ENCODE measurements around the gene PHLDA2.

PHLDA2 gene

DNA sequence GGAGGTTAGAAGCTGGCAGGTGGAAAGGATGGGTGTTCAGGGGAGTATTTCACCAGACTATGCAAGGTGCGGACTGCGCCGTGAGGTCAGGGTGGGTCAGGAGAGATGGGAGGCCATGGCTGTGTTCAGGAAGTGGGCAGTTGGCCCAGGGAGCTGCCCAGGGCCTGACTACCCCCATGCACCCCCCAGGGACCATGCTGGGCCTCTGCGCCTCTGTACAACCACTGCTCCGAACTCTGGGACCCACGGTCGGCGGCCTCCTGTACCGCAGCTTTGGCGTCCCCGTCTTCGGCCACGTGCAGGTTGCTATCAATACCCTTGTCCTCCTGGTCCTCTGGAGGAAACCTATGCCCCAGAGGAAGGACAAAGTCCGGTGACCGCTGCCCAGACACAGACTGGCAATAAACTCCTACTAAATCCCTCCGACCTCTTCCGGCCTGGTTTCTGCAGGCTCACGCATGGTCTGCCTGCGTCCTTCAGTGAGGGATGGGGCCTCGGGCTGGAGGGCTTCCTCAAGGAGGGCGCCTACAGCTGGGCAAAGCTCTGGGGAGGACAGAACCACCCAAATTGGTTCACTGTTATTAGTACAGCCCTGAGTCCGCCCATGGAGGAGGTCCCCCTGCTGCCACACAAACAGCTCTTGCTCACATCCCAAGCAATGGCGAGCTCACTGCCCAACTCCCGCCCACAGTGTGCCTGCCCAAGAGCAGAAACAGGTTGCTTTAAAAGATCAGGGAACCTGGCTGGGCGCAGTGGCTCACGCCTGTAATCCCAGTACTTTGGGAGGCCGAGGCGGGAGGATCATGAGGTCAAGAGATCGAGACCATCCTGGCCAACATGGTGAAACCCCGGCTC is 4.2 kb downstream of the PHLDA2 start:
- H3K4me2 ChIP-seq (ENCODE audit: insufficient read depth, low read length) = no peak overlapping the region
- H3K27me3 ChIP-seq (ENCODE audit: insufficient read depth, low read length, poor library complexity) = no peaks in the 10 kb centered on the region
- no peak for DNase-seq
- H3K36me3 ChIP-seq (ENCODE audit: insufficient read depth, low read length) = no peaks in the 10 kb centered on the region
- H3K4me3 ChIP-seq (ENCODE audit: low read depth in 1 of 2, low read length in 2 of 2) = no peak overlapping the region
- TF ChIP-seq EZH2 (IDR thresholded peaks at IDR 0.05; ENCODE audit: borderline replicate concordance, low read depth, low read length, severe bottlenecking) = no peak
- TF ChIP-seq, protein P1, sequence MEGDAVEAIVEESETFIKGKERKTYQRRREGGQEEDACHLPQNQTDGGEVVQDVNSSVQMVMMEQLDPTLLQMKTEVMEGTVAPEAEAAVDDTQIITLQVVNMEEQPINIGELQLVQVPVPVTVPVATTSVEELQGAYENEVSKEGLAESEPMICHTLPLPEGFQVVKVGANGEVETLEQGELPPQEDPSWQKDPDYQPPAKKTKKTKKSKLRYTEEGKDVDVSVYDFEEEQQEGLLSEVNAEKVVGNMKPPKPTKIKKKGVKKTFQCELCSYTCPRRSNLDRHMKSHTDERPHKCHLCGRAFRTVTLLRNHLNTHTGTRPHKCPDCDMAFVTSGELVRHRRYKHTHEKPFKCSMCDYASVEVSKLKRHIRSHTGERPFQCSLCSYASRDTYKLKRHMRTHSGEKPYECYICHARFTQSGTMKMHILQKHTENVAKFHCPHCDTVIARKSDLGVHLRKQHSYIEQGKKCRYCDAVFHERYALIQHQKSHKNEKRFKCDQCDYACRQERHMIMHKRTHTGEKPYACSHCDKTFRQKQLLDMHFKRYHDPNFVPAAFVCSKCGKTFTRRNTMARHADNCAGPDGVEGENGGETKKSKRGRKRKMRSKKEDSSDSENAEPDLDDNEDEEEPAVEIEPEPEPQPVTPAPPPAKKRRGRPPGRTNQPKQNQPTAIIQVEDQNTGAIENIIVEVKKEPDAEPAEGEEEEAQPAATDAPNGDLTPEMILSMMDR (IDR thresholded peaks at IDR 0.05; ENCODE audit: borderline replicate concordance, extremely low read depth, low read length, poor library complexity, severe bottlenecking) = no peak
- no peak for ATAC-seq (ENCODE audit: insufficient read depth, low read depth)
- no peaks in the 10 kb centered on the region for H3K4me1 ChIP-seq (ENCODE audit: insufficient read depth, low read length)
- no peaks in the 10 kb centered on the region for H3K79me2 ChIP-seq (ENCODE audit: insufficient read depth, low read length)
- H3K9me3 ChIP-seq (ENCODE audit: insufficient read depth, low read length, severe bottlenecking) = no peaks in the 10 kb centered on the region
- H3K9ac ChIP-seq (ENCODE audit: low read depth, low read length) = no peak overlapping the region
- no peak overlapping the region for H2AFZ ChIP-seq (ENCODE audit: low read depth, low read length)
- peaks cover 5% of the 10 kb centered on the region; the same call in 1 of the 2 replicates for H4K20me1 ChIP-seq (ENCODE audit: insufficient read depth, low read length)
- H3K27ac ChIP-seq (ENCODE audit: low read length) = no peak overlapping the region

DNA sequence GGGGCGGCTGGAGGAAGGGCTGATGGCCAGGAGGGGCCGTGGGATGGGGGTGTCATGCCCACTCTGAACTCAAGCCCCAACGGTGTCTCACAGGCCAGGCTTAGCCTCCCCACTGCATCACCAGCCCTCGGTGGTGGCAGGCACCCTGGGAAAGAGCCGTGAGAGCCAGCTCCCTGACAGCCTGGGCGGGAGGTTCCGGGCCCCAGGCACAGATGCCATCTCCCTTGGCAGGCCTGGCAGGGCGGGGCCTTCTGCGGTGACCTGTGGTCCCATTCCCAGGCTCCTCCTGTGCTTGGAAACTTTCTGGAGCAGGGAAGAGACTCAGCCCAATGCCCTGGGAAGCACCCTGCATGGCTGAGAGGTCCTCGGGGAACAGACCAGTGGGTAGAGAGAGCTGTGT is 4.8 kb downstream of the PHLDA2 start:
- no peak for ATAC-seq (ENCODE audit: insufficient read depth, low read depth)
- Histone ChIP-seq H3K4me1 (ENCODE audit: insufficient read depth, low read length) (no peaks in the 10 kb centered on the region), H3K79me2 (ENCODE audit: insufficient read depth, low read length) (no peaks in the 10 kb centered on the region), H4K20me1 (ENCODE audit: insufficient read depth, low read length) (peaks cover 5% of the 10 kb centered on the region; the same call in 1 of the 2 replicates), H3K27me3 (ENCODE audit: insufficient read depth, low read length, poor library complexity) (no peaks in the 10 kb centered on the region), H3K4me3 (ENCODE audit: low read depth in 1 of 2, low read length in 2 of 2) (no peak overlapping the region), H2AFZ (ENCODE audit: low read depth, low read length) (no peak overlapping the region), H3K4me2 (ENCODE audit: insufficient read depth, low read length) (no peak overlapping the region), H3K9ac (ENCODE audit: low read depth, low read length) (no peak overlapping the region), H3K36me3 (ENCODE audit: insufficient read depth, low read length) (no peaks in the 10 kb centered on the region), H3K9me3 (ENCODE audit: insufficient read depth, low read length, severe bottlenecking) (no peaks in the 10 kb centered on the region), H3K27ac (ENCODE audit: low read length) (no peak overlapping the region)
- DNase-seq = no peak
- TF ChIP-seq EZH2 (IDR thresholded peaks at IDR 0.05; ENCODE audit: borderline replicate concordance, low read depth, low read length, severe bottlenecking) = no peak
- TF ChIP-seq, protein P1 (IDR thresholded peaks at IDR 0.05; ENCODE audit: borderline replicate concordance, extremely low read depth, low read length, poor library complexity, severe bottlenecking) = no peak

DNA sequence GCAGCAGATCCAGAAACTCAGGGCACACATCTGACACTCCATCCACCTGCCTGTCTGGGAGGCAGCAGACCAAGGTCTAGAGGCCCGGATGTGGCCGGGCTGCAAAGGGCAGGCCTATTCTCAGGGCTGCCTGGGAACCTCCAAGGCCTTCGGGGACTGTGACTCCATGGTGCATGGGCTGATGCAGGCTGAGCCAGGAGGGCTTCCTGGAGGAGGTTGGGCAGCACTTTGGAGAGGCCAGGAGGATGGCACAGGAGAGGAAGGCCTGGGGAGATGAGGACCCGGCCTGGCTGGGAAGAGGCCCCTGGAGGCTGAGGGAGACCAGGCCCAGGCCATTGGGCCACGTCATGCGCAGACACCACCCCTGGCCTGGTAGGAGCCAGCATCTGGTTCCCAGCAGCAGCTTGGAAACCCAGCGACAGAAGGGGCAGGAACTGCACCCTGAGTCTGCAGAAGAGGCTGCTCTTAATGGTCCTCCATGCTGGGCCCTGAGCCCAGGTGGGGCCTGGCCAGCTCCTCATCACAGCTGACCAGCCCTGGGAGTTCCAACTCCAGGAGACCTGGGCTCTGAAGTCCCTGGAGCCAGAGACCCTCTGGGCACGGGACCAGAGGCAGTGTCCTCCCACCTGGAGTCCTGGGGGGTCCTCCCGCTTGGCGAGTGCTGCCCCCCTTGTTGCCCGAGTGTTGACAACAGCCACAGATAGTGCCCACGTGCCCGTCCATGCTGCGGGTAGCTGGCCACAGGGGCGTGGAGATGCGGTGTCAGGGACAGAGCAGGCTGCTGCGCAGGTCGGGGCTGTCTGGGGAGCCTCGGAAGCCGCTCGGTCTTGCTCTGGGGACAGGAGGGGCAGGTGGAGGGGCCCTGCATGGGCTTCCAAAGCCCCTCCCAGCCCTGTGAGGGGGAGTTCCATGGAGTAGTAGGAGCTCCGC is 5.5 kb downstream of the PHLDA2 start:
- H3K4me3 ChIP-seq (ENCODE audit: low read depth in 1 of 2, low read length in 2 of 2) = no peak overlapping the region
- no peaks in the 10 kb centered on the region for H3K79me2 ChIP-seq (ENCODE audit: insufficient read depth, low read length)
- H3K4me2 ChIP-seq (ENCODE audit: insufficient read depth, low read length) = no peak overlapping the region
- no peak overlapping the region for H2AFZ ChIP-seq (ENCODE audit: low read depth, low read length)
- H3K27me3 ChIP-seq (ENCODE audit: insufficient read depth, low read length, poor library complexity) = no peaks in the 10 kb centered on the region
- peaks cover 5% of the 10 kb centered on the region; the same call in 1 of the 2 replicates for H4K20me1 ChIP-seq (ENCODE audit: insufficient read depth, low read length)
- no peak overlapping the region for H3K9ac ChIP-seq (ENCODE audit: low read depth, low read length)
- no peak overlapping the region for H3K27ac ChIP-seq (ENCODE audit: low read length)
- TF ChIP-seq, protein P1 (IDR thresholded peaks at IDR 0.05; ENCODE audit: borderline replicate concordance, extremely low read depth, low read length, poor library complexity, severe bottlenecking) = no peak
- no peak for TF ChIP-seq EZH2 (IDR thresholded peaks at IDR 0.05; ENCODE audit: borderline replicate concordance, low read depth, low read length, severe bottlenecking)
- H3K4me1 ChIP-seq (ENCODE audit: insufficient read depth, low read length) = no peaks in the 10 kb centered on the region
- no peaks in the 10 kb centered on the region for H3K36me3 ChIP-seq (ENCODE audit: insufficient read depth, low read length)
- no peaks in the 10 kb centered on the region for H3K9me3 ChIP-seq (ENCODE audit: insufficient read depth, low read length, severe bottlenecking)
- ATAC-seq (ENCODE audit: insufficient read depth, low read depth) = 0 out of 3 replicates have a peak, but pooled peaks have one; percentile 9
- no peak for DNase-seq

Data from DND-41 (cell line).